ENCODE data around the gene CCDC7.

DNA sequence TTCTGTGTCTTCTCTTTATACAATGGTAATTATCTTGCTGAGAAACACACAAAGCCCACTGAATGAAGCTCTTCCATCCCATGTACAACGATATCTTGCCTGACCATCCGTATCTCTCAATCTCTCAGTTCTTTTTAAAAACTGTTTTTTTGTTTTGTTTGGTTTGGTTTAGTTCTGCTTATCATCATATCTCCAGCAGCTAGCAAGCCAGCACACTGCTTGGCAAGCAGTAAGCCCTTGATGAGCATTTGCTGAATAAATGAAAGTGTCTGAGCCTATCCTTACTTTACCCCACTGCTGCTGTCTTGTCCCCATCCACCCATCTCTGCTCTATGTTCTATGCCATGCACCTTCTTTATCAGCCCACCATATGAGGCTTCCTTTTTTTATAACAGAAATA, 477.9 kb downstream of the CCDC7 start:
- TF ChIP-seq POLR2AphosphoS5 (IDR thresholded peaks at IDR 0.05; ENCODE audit: low read depth) (no peak), SPI1 (IDR thresholded peaks at IDR 0.05; ENCODE audit: borderline replicate concordance, low read depth) (no peak), GABPA (IDR thresholded peaks at IDR 0.05; ENCODE audit: low read depth) (no peak)
- TF ChIP-seq, protein P1, sequence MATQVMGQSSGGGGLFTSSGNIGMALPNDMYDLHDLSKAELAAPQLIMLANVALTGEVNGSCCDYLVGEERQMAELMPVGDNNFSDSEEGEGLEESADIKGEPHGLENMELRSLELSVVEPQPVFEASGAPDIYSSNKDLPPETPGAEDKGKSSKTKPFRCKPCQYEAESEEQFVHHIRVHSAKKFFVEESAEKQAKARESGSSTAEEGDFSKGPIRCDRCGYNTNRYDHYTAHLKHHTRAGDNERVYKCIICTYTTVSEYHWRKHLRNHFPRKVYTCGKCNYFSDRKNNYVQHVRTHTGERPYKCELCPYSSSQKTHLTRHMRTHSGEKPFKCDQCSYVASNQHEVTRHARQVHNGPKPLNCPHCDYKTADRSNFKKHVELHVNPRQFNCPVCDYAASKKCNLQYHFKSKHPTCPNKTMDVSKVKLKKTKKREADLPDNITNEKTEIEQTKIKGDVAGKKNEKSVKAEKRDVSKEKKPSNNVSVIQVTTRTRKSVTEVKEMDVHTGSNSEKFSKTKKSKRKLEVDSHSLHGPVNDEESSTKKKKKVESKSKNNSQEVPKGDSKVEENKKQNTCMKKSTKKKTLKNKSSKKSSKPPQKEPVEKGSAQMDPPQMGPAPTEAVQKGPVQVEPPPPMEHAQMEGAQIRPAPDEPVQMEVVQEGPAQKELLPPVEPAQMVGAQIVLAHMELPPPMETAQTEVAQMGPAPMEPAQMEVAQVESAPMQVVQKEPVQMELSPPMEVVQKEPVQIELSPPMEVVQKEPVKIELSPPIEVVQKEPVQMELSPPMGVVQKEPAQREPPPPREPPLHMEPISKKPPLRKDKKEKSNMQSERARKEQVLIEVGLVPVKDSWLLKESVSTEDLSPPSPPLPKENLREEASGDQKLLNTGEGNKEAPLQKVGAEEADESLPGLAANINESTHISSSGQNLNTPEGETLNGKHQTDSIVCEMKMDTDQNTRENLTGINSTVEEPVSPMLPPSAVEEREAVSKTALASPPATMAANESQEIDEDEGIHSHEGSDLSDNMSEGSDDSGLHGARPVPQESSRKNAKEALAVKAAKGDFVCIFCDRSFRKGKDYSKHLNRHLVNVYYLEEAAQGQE (IDR thresholded peaks at IDR 0.05; ENCODE audit: insufficient replicate concordance, low read depth), result no peak
- TF ChIP-seq, protein P2, sequence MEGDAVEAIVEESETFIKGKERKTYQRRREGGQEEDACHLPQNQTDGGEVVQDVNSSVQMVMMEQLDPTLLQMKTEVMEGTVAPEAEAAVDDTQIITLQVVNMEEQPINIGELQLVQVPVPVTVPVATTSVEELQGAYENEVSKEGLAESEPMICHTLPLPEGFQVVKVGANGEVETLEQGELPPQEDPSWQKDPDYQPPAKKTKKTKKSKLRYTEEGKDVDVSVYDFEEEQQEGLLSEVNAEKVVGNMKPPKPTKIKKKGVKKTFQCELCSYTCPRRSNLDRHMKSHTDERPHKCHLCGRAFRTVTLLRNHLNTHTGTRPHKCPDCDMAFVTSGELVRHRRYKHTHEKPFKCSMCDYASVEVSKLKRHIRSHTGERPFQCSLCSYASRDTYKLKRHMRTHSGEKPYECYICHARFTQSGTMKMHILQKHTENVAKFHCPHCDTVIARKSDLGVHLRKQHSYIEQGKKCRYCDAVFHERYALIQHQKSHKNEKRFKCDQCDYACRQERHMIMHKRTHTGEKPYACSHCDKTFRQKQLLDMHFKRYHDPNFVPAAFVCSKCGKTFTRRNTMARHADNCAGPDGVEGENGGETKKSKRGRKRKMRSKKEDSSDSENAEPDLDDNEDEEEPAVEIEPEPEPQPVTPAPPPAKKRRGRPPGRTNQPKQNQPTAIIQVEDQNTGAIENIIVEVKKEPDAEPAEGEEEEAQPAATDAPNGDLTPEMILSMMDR (IDR thresholded peaks at IDR 0.05; ENCODE audit: insufficient read depth, low read length), result no peak
